GM21786 (cell line): ENCODE data around the gene SERTAD2.

ENCODE experiments used
- ATAC-seq: cut with Tn5 transposase; IDR thresholded peaks from one replicate; pipeline ENCODE4 v1.9.1; 2021; ENCODE audit not compliant: unreplicated experiment

SERTAD2 gene

DNA sequence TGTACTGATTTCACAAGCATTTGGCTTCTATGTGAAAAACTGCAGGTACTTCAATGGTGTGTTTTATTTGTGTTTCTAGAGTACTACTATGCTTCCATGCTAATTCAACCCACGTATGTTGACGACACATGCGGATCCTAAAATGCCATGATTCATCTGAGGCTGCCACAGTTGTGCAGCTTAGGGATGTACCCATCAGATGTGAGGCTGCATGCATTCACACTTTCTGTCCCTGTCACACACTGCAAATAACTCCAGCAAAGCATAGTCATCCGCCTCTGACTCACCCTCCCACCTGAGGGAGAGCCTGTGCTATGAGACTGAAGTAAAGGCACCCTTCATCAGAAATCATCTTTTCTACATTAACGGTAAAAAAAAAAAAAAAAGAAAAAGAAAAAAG, 22.1 kb upstream of the SERTAD2 start:
- ATAC-seq: peak; percentile 53

DNA sequence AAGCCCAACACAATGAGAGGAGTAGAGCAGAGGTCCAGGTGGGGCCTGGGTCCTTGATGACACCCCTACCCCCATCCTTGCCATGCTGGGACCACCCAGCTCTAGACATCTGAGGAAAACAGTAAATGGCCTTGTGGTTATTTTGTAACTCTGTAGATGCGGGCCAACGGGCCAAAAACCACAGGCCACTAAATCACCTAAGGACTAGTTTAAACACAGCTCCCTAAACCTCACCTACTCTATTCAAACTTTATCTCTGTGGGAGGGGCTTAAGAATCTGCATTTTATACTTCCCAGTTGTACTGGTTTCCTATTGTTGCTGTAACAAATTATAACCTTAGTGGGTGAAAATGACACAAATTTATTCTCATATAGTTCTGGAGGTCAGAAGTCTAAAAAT, 19.0 kb upstream of the SERTAD2 start:
- ATAC-seq: no peak

DNA sequence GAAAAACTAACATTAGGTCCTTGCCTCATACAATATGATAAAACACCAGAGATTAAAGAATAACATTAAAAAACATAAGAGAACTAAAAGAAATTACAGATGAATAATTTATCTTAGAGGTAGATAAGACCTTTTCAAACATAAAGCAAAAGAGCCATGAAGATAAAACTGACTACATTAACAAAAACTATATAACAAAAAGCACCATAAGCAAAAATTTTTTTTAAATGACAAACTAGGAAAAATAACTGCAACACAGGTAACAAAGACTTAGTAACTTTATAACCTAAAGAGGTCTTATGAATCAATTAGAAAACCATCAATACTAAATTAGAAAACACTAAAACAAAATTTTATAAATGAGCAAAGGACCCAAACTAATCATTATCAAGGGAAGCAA, 16.3 kb upstream of the SERTAD2 start:
- no peak for ATAC-seq

DNA sequence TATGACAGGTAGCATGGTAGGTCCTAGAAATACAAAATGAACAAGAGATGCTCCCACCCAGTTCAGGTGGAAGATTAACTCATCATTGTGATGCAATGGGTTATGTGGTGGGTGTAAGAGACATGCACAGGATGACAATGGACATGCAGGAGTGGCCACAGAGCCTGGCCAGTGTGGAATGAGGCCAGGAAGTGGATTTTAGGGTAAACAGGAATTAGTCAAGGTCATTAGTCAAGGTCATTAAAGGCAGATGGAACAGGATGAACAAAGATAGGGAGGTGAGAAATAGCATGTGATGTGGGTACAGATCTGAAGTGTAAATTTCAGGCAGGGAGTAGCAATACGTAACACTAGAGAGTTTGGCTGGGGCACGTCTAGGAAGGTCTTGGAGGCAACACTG, 15.6 kb upstream of the SERTAD2 start:
- ATAC-seq: no peak

DNA sequence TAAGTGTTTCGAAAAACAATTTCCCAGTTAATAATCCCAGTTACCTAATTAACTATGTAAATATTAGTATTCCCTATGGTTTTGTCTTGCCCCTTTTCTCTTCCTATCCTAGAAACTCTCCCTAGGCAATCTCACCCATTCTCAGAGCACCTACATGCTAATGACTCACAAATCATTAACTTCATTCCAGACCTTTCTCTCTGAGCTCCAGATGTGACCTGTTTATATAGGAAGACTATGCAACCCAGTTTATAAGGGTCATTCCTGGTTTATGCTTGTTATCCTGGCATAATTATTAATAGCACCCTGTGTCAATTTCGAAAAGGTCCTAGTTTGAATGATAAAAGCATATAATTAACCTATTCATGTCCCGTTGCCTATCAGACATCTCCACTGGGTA, 14.8 kb upstream of the SERTAD2 start:
- ATAC-seq: no peak

DNA sequence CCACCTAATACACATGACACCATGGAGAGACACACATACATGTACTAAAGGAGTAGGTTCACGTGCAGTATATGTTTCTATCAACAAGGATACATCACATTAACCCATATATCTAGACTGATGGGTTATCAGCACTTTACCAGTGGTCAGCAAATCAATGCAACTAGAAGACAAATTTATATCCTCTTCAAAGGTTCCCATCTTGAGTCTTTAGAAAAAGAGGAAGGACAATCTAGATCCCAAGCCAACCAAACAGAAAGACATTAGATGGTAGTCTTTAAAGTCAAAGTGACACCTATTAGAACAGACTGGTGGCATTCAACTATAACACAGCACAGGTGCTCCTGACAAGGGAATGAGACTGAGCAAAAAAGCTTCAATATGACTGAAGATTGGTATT, 13.8 kb upstream of the SERTAD2 start:
- no peak for ATAC-seq

DNA sequence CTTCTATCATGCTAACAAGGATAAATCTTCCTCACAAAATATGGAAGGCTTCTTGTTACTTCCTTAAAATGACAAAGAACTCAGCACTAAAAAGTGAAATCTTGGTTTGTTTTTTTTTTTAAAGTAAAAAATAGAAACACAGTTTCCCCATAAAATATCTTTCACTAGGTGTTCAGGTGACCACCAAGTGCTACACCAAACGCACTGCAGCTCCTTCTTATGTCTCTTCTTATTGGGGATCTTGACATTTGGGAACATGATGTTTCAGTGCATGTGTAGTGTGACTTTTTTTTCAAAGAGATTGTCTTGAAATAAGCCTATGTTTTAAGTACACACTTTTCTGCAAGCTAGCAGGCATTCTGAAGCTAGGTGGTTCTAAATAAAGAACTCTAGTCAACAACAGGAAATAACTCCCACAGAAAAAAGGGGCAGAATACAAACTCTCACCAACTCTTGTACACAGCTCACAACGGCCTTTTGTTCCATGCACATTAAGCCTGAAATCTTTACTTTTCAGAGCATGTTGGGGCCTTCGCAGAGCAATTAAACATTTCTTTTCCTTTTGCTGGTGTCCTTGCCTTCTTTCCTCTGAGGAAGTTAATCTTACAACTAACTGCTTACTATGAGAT, 13.2 kb upstream of the SERTAD2 start:
- peak; percentile 70 for ATAC-seq

DNA sequence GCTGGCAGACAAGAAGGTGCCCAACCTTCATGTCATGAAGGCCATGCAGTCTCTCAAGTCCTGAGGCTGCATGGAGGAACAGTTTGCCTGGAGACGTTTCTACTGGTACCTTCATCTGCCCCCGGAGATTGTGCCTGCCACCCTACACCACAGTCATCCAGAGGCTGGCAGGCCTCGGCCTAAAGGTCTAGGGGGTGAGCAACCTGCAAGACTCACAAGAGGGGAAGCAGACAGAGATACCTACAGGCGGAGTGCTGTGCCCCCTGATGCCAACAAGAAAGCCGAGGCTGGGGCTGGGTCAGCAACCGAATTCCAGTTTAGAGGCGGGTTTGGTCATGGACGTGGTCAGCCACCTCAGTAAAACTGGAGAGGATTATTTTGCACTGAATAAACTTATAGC, 12.0 kb upstream of the SERTAD2 start:
- ATAC-seq: no peak

DNA sequence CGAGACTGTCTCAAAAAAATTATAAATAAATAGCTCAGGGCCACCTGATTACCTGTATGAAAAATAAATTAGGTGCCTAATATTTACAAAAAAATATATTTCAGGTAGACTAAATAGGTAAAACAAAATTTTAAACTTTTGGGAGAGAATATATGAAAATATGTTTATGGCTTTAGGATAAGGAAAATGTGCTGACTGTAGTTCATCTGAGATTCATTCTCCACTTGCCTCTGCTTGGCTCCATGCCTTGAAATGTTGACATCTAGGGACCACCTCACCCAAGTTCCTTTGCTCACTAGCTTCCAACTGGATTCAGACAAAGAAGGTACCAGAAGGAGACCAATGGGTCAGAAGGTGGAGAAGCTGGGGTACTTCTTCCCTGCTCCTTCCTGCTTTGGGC, 9.7 kb upstream of the SERTAD2 start:
- no peak for ATAC-seq

DNA sequence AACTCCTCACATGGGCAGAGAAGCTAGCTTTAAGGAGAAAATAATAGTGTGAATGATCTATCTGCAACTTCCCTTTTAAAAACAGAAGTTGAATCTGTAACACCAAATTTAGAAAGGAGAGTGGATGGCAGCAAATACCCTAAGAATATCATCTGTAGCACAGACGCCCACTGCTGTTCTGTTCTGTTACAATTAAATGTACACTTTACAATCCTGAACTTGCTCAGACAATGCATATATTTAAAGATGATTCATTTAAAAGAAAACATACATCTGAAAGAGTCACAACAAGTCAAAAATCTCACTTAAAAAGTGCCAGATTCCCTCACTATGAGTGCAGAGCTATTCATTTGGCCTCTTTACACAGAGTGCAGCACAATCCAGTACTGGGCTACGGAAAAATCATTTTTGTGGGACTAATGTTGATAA, 8.0 kb upstream of the SERTAD2 start:
- ATAC-seq: no peak

DNA sequence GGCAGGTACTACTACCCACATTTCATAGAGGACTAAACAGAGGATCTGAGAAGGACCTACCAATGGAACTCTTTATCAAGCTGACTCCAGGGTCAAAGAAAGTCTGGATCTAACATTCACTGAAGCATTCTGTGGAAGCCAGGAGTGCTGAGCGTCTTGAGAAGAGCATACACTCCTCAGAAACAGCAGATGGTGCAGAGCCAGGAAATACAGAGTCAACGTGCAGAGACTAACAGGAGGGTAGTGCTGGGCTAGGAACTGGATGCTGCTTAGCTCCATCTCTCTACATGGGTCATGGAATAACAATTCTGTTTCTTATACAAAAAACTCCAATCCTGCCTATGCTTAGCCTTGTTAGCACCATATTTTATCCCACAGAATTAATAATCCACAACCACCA, 5.5 kb upstream of the SERTAD2 start:
- ATAC-seq: no peak

DNA sequence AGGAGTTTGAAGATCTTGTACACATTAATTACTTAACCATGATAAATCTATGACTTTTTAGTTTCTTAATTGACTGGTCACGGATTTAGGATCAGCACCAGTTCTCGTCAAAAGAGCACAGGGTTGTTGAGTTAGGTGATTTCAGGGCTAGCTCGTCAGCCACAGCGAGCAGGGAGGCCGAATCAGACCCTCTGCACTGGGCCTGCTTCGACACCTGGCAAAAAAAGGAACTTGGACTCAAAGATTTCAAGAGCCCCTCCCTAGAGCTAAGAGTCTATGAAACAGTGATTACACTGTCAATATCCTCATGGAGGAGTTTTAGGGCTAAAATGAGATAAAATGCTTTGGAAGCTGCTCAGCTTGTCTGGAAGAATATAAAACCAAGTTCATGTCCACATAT, 4.6 kb upstream of the SERTAD2 start:
- ATAC-seq: no peak

DNA sequence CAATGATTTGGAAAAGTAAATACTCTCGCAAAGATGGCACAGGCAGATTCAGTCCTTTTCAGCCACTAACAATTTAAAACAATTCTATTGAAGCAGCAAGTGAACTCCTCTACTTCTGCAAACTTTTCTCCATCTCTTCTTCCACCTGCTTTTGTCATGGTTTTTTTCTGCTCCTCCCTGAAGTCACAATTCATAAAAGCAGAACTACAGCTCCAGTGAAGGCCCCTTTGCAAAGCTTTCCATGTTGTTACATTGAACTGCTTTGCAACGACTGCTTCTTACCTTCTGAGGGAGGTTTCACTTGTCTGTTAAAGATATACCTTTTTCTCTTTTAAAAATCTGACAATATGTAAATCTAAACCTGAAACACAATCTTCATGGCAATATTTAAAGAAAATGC, 3.7 kb upstream of the SERTAD2 start:
- ATAC-seq: no peak

DNA sequence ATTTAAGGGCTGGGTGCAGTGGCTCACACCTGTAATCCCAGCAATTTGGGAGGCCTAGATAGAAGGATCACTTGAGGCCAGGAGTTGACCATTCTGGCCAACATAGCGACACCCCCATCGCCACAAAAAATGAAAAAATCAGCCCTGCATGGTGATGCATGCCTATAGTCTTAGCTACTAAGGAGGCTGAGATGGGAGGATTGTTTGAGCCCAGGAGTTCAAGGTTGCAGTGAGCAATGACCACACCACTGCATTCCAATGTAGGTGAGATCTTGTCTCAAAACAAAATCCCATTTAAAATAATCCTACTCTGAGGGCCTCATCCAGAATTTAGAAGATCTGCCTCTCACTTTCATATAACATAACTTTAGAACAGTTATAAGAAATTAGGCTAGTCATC, 2.7 kb upstream of the SERTAD2 start:
- ATAC-seq: no peak

DNA sequence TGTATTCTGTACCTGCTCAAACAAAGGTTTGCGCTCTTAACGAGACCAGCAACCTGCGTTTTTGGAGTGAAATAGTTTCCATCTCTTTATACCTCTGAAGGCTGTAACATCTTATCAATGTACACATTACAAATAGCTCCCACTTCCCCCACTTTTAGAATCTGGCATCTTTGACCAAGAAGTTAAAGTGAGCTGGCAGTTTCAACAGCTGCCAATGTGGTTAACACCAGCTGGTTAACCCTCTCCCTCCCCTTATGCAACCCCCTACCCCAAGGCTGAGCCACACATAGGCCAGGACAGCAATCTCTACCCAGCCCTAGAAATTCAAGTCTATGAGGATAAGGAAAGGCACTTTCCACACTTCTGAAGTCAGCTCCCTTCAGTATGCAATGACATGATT, 2.2 kb upstream of the SERTAD2 start:
- ATAC-seq: no peak

DNA sequence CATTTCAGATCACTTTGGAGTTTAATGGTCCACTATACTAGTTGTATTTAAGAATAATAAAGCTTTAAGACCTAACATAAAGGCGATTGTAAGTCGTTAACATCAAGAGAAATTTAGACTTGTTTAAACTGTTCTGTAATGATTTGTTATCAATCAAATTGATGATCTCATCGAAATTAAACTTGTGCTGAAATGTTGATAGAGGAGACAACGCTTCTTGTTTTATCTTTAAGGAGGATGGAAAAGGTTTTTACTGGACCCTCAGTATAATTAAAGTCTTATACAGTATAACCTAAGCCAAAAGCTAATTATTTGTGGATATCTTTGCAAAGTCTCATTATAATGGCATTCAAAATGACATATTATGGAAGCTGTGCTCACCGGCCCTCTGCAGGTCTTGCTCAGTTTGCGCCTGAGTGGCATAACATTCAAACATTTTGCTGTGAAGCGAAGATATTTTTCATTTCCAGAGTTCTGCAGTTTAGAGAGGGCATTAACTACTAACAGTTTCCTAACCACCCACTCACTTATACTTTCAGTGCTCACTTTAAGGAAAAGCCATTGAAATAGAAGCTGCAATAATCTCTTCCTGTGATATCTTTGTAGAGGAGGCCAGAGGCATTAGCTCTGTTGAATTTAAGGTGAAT, 1.4 kb upstream of the SERTAD2 start:
- no peak for ATAC-seq

DNA sequence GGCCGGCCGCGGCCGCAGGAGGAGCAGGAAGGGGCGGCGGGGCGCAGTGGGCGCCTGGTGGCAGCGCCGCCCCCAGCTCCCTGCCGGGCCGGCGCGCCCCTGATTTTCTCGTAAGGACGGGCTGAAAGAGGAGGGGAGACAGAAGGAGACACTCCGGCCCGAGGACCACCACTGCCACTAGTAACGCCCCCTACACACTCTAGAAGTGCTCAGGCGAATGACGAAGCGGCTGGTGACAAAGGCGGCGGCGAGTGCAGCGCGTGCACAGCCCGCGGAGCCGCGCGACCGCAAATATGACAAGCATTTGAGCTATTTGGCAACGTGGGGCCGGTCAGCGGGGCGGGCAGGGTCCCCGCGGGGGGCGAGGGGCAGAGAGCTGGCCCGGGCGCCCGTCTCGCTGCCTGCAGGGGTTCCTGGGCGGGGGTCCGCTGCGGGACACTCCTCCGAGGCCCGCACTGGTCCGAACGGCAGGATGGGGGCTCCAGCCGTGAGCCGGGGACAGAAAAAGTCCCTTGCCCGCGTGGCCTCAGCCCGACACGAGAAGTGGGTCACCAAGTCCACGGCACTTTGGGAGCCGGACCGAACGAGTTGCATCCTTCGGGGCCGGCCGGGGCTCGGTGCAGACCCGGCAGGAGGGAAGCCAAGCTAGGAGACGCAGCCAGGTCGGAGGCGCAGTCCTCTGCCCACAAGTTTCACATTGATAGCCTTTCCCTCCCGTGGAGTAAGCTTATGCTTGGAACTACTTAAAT, 524 bp upstream of the SERTAD2 start:
- peak; percentile 32 for ATAC-seq

DNA sequence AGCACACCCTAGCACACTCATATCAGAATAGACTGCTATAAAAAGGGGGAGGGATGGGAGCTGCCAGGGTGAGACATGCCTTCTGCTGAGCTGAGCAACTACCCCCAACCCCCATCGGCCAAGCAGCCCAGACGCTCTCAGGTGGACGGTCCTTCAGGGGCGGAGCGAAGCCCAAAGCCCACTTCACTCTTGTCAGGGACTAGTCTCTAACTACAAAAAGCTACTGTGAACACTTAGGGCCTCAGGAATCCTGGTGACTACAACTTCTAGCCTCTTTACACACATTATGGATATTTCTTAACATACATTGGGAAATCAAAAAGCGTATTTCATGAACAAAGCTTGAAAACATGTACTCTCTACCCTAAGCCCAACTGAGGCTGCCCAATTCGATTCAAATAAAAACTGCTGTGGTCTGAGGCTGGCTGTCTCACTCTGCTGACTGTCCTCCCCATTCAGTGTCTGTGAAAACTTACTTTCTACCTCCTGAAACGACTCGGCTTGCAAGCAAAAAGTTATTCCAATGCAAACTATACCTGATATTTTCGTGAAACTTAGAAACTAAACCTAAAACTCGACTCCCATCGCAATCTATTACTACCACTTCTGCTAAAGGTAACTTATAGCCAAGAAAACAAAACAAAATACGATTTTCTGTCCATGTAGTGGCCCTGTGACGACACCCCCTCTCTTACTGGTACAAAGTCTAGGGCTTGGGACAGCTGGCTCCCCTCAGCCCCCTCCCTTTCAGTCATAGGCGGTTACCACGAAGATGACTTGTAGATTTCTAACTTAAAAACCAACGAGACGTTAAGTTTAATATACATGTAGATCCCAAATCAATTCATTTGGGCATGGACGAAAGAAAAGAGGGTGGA, 1.2 kb downstream of the SERTAD2 start:
- no peak for ATAC-seq

DNA sequence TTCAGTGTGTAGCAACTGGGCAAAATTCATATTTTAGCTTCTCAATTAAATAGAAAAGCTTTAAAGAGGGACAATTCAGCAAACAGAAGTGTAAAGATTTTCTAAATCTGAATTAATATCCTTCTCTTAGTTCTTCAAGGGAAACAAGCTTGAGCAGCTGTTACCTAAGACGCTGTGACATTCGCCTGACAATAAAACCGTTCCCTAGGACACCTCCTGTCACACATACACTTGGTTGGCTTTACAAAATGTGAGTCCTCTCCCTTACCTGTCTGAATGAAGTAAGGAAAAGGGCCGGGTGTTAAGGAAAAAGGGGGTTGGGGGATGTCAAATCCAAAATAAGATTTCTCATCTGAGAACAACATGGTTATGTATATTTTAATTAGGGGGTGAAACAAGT, 2.1 kb downstream of the SERTAD2 start:
- no peak for ATAC-seq

DNA sequence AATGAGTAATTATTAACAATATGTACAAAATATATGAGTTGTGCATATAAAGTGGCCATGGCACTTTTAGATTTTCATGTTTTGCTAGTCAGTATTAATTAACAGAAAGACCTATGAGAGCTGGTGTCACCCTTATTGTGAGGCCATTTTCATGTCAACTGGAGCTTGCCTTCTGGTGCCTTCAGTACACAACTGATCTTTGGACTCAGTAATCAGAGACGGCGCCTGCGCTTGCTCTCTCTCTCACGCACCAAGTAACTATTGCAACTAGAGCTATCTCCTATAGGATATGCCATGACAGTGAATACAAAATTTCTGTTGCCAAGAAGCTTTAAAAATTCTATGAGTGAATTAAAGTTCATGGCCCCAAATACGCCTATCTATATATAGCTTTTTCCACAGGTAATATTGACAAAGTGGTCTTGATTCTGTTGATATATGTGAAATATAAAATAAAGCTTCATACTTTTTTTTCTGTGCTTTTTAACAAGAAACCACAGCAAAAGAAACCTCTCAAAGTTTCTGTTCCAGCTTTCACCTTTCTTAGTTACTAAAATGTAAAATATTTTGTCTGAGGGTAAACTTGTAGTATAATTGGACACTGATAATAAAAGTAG, 2.9 kb downstream of the SERTAD2 start:
- no peak for ATAC-seq

DNA sequence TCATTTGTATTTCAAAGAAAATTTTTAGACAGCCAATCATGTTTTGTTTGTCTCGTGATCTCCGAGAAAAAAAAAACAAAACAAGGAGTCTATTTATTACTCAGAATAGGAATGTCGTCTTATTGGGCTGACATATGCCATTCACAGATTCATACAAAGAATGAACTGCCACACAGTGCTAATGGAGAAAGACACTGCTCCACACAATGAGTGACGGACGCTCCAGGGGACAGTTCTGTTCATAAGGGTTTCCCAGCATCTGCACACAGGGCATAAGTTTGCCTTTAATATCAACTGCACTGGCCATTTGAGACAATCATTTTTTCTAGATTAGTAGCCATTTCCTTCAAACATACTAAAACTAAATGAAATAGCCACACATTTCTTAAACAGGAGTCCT, 3.4 kb downstream of the SERTAD2 start:
- no peak for ATAC-seq
